OCI-LY3 (cell line): ENCODE results near the gene HECW1.

Experiments
- H2AFZ ChIP-seq: fragments of 200-600, 300-600 bp; shearing (Covaris generic); 2 replicates; pipeline ENCODE4 v1.6.0; 2014; ENCODE audit warnings: antibody characterized with exemption, low read depth, low read length
- H3K27ac ChIP-seq: fragments of 200-600, 300-600 bp; sonication (generic); 2 replicates; pipeline ENCODE4 v1.5.1; 2014; ENCODE audit warnings: mild to moderate bottlenecking, low read length, moderate library complexity, mixed read lengths
- H3K27me3 ChIP-seq: fragments of 200-600, 300-600 bp; sonication (generic); 2 replicates; pipeline ENCODE4 v1.6.1; 2014; ENCODE audit warnings: low read depth, low read length, mixed read lengths
- H3K36me3 ChIP-seq: fragments of 200-600, 300-600 bp; sonication (generic); replicated peaks from 2 replicates; pipeline ENCODE3; 2014; ENCODE audit warnings: low read depth, low read length, mixed read lengths
- H3K4me1 ChIP-seq: fragments of 300-600, 200-600 bp; sonication (generic); 2 replicates; pipeline ENCODE4 v1.6.1; 2014; ENCODE audit warnings: low read length, mixed read lengths
- H3K4me2 ChIP-seq: fragments of 200-600, 300-600 bp; sonication (generic); 2 replicates; pipeline ENCODE4 v1.6.1; 2014; ENCODE audit warnings: low read length, mixed read lengths
- H3K4me3 ChIP-seq: fragments of 300-600, 200-600 bp; sonication (generic); 2 replicates; pipeline ENCODE4 v1.5.1; 2014; ENCODE audit warnings: antibody characterized with exemption, mild to moderate bottlenecking, low read length, moderate library complexity
- H3K79me2 ChIP-seq: fragments of 300-600, 200-600 bp; shearing (Covaris generic); 2 replicates; pipeline ENCODE4 v1.6.1; 2014; ENCODE audit warnings: mild to moderate bottlenecking, low read length, mixed read lengths
- H3K9ac ChIP-seq: fragments of 300-600, 200-600 bp; shearing (Covaris generic); 2 replicates; pipeline ENCODE4 v1.6.0; 2014; ENCODE audit warnings: mild to moderate bottlenecking, low read length, moderate library complexity
- H3K9me3 ChIP-seq: fragments of 200-600, 300-600 bp; shearing (Covaris generic); 2 replicates; pipeline ENCODE4 v1.6.1; 2014; ENCODE audit warnings: low read length, mixed read lengths; ENCODE audit not compliant: insufficient read depth
- H4K20me1 ChIP-seq: fragments of 200-600, 300-600 bp; sonication (generic); 2 replicates; pipeline ENCODE4 v1.6.1; 2016; ENCODE audit warnings: low read length, mixed read lengths; ENCODE audit not compliant: insufficient read depth
- CTCF ChIP-seq: fragments of 200-600, 300-600 bp; sonication (generic); IDR thresholded peaks from 2 replicates; pipeline ENCODE4 v1.5.1; 2014; ENCODE audit warnings: antibody characterized with exemption, low read length, low read depth
- EZH2phosphoT487 ChIP-seq: fragments of 200-600 bp; shearing (Covaris generic); IDR thresholded peaks from 2 replicates; pipeline ENCODE4 v1.6.1; 2018; ENCODE audit warnings: antibody characterized with exemption, mixed run types, low read depth

The HECW1 gene

GRCh38 chr7:43495572-43495971 lies 383.1 kb downstream of the HECW1 start:
- Histone ChIP-seq H3K9ac (no peak overlapping the region), H3K4me3 (no peak overlapping the region), H2AFZ (no peak overlapping the region), H4K20me1 (no peaks in the 10 kb centered on the region), H3K4me1 (no peaks in the 10 kb centered on the region), H3K27me3 (peaks cover 16% of the 10 kb centered on the region), H3K27ac (no peak overlapping the region), H3K36me3 (no peaks in the 10 kb centered on the region), H3K79me2 (no peaks in the 10 kb centered on the region), H3K9me3 (no peaks in the 10 kb centered on the region), H3K4me2 (no peak overlapping the region)
- no peak for TF ChIP-seq CTCF
- TF ChIP-seq EZH2phosphoT487: no peak

GRCh38 chr7:43496596-43496995 lies 384.1 kb downstream of the HECW1 start:
- no peak overlapping the region for H3K9ac ChIP-seq
- H3K4me1 ChIP-seq: no peaks in the 10 kb centered on the region
- H3K9me3 ChIP-seq: no peaks in the 10 kb centered on the region
- no peak overlapping the region for H3K27ac ChIP-seq
- no peaks in the 10 kb centered on the region for H4K20me1 ChIP-seq
- H2AFZ ChIP-seq: no peak overlapping the region
- H3K36me3 ChIP-seq: no peaks in the 10 kb centered on the region
- H3K79me2 ChIP-seq: no peaks in the 10 kb centered on the region
- no peak overlapping the region for H3K4me2 ChIP-seq
- peaks cover 17% of the 10 kb centered on the region for H3K27me3 ChIP-seq
- no peak overlapping the region for H3K4me3 ChIP-seq
- no peak for TF ChIP-seq EZH2phosphoT487
- no peak for TF ChIP-seq CTCF

- no peak overlapping the region for H2AFZ ChIP-seq
- TF ChIP-seq EZH2phosphoT487 (no peak), CTCF (no peak)
- H3K4me1 ChIP-seq: no peaks in the 10 kb centered on the region
- H3K4me2 ChIP-seq: no peak overlapping the region
- H3K4me3 ChIP-seq: no peak overlapping the region
- H3K79me2 ChIP-seq: no peaks in the 10 kb centered on the region
- H3K27ac ChIP-seq: no peak overlapping the region
- no peaks in the 10 kb centered on the region for H3K36me3 ChIP-seq
- H3K27me3 ChIP-seq: peaks cover 21% of the 10 kb centered on the region
- no peaks in the 10 kb centered on the region for H4K20me1 ChIP-seq
- H3K9ac ChIP-seq: no peak overlapping the region
- H3K9me3 ChIP-seq: no peaks in the 10 kb centered on the region
Observed at GRCh38 chr7:43501870-43502269, 389.4 kb downstream of the HECW1 start.

GRCh38 chr7:43502941-43503340 lies 390.5 kb downstream of the HECW1 start:
- Histone ChIP-seq H3K4me1 (no peaks in the 10 kb centered on the region), H3K4me3 (no peak overlapping the region), H3K9me3 (no peaks in the 10 kb centered on the region), H3K36me3 (no peaks in the 10 kb centered on the region), H4K20me1 (no peaks in the 10 kb centered on the region), H3K4me2 (no peak overlapping the region), H3K9ac (no peak overlapping the region), H3K27me3 (peaks cover 15% of the 10 kb centered on the region), H3K79me2 (no peaks in the 10 kb centered on the region), H2AFZ (no peak overlapping the region), H3K27ac (no peak overlapping the region)
- no peak for TF ChIP-seq EZH2phosphoT487
- TF ChIP-seq CTCF: no peak
